Measurements from ENCODE around the gene TMEM247.
"Not testable (repeated sequence)": the region's sequence is repeated elsewhere in the genome, so short reads cannot be mapped to it uniquely, and the experiment has no call there.

TMEM247 gene

GRCh38 chr2:46471019-46471583, 8.3 kb upstream of the TMEM247 start:
- no peak for DNase-seq (ENCODE audit: low spot score)
- no peak for TF ChIP-seq CTCF (IDR thresholded peaks at IDR 0.05; ENCODE audit: borderline replicate concordance, control extremely low read depth, extremely low read depth, insufficient read depth, missing control alignments)
- in situ Hi-C loops (cut with MboI; ENCODE audit: low sequenced_read_pairs, unreplicated experiment), result no loop called here

GRCh38 chr2:46471697-46472096, 7.7 kb upstream of the TMEM247 start:
- no peak for TF ChIP-seq CTCF (IDR thresholded peaks at IDR 0.05; ENCODE audit: borderline replicate concordance, control extremely low read depth, extremely low read depth, insufficient read depth, missing control alignments)
- DNase-seq (ENCODE audit: low spot score), result no peak
- in situ Hi-C loops (cut with MboI; ENCODE audit: low sequenced_read_pairs, unreplicated experiment), result no loop called here

- DNase-seq (ENCODE audit: low spot score); in situ Hi-C loops (cut with MboI; ENCODE audit: low sequenced_read_pairs, unreplicated experiment): not testable (repeated sequence)
These were observed 7.2 kb upstream of the TMEM247 start for GRCh38 chr2:46472165-46472564.

GRCh38 chr2:46477462-46477861, 1.9 kb upstream of the TMEM247 start:
- in situ Hi-C loops (cut with MboI; ENCODE audit: low sequenced_read_pairs, unreplicated experiment); DNase-seq (ENCODE audit: low spot score): not testable (repeated sequence)

GRCh38 chr2:46477925-46478324, 1.4 kb upstream of the TMEM247 start:
- in situ Hi-C loops (cut with MboI; ENCODE audit: low sequenced_read_pairs, unreplicated experiment), result no loop called here
- no peak for DNase-seq (ENCODE audit: low spot score)
- no peak for TF ChIP-seq CTCF (IDR thresholded peaks at IDR 0.05; ENCODE audit: borderline replicate concordance, control extremely low read depth, extremely low read depth, insufficient read depth, missing control alignments)

GRCh38 chr2:46480562-46480961, 1.2 kb downstream of the TMEM247 start:
- no peak for DNase-seq (ENCODE audit: low spot score)
- TF ChIP-seq CTCF (IDR thresholded peaks at IDR 0.05; ENCODE audit: borderline replicate concordance, control extremely low read depth, extremely low read depth, insufficient read depth, missing control alignments), result no peak
- in situ Hi-C loops (cut with MboI; ENCODE audit: low sequenced_read_pairs, unreplicated experiment), result no loop called here

GRCh38 chr2:46481198-46482193, 2.1 kb downstream of the TMEM247 start:
- in situ Hi-C loops (cut with MboI; ENCODE audit: low sequenced_read_pairs, unreplicated experiment), result no loop called here

More at GRCh38 chr2:46481198-46482193, 2.1 kb downstream of the TMEM247 start:
- no peak for TF ChIP-seq CTCF (IDR thresholded peaks at IDR 0.05; ENCODE audit: borderline replicate concordance, control extremely low read depth, extremely low read depth, insufficient read depth, missing control alignments)
- DNase-seq (ENCODE audit: low spot score), result no peak
